Right kidney (tissue), 1 donor: Measurements from ENCODE around the gene IL1A.

ENCODE experiments used
- DNase-seq: peaks from one replicate; pipeline ENCODE4 v3.0.0-alpha.2; 2016

Gene IL1A

DNA sequence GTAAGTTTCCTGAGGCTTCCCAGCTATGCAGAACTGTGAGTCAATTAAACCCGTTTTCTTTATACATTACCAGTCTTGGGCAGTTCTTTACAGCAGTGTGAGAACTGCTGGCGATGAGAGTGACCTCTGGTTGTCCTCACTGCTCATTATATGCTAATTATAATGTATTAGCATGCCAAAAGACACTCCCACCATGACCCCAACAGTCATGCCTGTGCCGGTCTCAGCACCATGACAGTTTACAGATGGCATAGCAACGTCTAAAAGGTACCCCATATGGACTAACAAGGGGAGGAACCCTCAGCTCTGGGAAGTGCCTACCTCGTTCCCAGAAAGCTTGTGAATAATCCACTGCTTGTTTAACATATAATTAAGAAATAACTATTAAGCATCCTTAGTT, 8.1 kb upstream of the IL1A start:
- DNase-seq: no peak

DNA sequence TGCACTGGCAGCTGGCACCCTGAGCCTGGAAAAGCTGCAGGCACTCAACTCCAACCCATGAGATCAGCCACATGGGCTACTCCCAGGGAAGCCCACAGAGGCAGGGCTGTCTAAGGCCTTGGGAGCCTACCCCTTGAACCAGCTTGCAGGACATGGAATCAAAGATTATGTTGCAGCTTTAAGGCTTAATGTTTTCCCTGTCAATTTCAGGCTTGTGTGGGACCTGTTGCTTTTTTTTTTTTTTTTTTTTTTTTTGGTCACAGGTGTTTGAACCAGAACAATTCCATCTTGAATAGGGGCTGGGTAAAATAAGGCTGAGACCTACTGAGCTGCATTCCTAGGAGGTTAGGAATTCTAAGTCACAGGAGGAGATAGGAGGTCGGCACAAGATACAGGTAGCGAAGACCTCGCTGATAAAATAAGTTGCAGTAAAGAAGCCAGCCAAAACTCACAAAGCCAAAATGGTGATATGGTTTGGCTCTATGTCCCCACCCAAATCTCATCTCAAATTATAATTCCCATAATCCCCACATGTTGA, 7.5 kb upstream of the IL1A start:
- DNase-seq: no peak

DNA sequence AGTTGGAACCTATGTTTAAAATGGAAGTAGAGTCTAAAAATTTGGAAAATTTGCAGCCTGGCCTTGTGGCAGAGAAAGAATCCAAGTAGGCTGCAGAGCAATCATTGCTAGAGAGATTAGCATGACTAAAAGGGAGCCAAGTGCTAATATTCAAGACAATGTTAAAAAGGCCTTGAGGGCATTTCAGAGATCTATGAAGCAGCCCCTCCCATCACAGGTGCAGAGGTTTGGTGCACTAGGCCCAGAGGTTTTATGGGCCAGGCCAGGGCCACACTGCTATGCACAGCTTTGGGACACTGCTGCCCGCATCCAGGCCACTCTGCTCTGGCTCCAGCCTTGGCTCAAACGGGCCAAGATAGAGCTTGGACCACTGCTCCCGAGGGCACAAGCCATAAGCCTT, 6.7 kb upstream of the IL1A start:
- DNase-seq: no peak

DNA sequence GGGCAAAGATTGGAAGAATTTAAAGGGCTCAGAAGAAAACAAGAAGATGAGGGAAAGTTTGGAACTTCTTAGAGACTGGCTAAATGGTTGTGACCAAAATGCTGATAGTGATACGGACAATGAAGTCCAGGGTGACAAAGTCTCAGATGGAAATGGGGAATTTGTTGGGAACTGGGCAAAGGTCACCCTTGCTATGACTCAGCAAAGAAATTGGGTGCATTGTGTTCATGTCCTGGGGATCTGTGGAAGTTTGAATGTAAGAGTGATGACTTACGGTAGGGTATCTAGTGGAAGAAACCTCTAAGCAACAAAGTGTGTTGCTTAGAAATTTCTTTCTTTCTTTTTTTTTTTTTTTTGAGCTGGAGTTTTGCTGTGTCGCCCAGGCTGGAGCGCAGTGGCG, 6.0 kb upstream of the IL1A start:
- no peak for DNase-seq

DNA sequence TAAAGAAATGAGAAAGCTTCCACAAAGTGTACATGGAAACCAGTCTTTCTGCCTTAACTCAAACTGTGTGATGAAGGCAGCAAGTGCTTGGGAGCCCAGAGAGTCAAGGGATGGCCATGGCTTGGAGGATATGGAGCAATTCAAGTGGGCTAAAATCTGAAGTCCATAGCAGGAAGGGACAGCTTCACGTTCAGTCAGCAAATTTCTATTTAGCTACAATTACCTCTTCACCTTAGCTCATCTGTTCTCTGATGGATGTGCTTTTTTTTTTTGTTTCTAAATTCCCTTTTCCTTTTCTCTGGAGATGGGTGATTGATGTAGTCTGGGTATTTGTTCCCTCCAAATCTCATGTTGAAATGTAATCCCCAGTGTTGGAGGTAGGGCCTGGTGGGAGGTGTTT, 4.9 kb upstream of the IL1A start:
- DNase-seq: no peak

DNA sequence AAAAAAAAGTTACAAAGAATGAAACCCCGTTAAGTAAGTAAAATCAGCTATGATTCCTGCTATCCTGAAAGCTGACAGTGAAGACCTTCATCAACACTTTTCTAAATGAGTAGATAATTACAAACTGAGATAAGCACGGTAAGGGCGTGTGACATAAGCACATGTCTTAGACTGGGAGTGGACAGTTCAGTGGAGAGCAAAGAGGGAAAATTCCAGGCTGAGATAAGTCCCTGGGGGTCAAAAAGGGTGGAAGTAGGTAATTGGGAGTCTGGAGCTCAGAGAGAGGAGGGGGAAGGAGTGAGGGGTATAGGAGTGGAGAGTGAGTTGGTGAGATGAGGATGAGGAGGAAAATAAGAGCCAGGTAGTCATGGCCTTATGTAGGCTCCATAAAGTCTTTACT, 4.4 kb upstream of the IL1A start:
- DNase-seq: no peak

DNA sequence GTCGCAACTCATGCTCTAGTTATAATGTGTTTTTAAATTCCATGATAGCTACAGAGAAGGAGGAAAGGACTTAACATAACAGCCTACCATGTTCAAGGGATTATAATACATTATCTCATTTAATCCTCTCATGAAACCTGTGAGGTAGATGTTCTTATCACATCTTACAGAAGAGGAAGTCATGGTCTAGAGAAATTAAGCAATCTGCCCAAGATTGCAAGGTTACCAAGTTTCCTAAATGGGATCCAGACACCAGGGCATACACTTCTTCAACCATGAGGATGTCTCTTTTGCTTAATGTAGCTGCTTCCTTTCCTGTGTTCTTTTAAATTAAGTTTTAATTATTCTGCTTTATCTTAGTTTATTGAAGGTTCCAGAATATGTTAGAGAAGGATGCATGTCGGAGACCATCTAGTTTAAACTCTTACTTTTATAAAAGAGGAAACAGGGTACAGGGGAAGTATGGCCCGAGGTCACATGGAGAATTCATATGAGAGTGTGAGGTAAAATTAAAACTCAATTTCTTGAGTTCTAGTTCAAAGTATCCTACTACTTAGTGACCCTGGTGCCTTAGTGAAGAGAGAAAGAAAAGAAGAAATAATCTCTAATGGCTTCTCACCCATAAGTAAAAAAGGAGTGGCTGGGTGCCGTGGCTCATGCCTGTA, 3.6 kb upstream of the IL1A start:
- DNase-seq: no peak

DNA sequence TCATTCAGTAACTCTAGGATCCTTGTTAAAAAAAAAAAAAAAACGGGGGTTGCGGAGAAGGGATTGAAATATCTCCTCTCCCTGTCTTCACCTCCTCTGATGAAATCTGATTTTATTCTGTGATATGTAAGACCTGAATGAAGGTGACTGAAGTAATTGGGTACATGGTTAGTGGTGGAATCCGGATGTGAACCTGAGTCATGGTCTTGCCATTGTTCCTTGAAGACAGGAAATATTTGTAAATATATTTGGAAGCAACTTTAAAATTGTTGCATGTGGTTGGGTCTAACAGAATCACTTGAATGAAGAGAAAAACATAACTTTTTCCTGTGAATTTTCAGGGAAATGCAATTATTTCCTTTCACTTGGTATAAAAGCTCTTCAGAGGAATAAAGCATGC, 3.0 kb upstream of the IL1A start:
- DNase-seq: no peak

DNA sequence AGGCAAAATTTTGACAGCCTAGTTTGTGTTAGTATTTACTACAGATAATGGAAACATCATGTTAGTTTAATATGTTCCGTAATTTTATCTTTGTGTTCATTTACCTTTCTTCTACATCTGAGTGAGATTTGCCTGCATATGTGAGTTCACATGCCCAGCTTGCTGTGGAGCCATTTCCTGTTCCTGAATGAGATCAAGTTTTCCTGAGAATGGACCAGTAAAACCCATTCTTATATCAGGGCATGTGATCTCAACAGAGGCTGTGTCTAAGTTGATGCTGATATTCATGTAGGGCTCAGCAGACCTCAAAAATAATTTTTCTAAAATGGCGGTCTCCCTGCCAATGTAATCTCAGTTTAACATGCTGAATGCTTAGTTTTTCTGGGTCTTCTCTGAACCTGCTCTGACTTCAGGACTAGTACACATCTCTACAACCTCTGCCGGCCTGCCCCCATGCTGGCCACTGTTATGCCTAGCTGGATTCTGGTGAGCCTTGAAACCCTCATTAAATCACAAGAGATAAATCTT, 1.0 kb downstream of the IL1A start:
- DNase-seq: no peak

DNA sequence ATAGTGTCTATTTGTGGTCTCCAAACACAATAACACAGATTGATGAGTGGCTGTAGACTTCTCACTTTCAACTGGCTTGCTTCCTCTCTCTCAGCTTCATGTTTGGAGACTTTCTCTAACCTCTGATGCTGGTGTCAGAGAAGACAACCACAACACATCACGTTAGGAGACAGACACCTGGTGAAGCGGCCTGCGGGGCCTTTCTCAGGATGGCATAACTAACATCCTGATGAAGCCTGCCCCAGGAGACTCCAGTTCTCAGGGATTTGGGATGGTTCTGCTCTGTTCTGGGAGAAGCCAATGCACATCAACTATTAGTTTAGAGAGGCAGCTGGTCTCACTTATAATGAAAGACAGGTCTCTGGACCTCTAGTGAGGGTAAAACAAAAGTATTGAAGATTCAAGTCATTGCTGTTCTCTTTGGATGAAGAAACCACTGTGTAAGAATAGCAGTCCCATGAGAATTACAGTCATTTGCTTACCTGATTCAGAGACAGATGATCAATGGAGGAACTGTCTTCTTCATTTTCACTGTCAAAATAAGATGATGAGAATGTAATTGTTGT, 2.0 kb downstream of the IL1A start:
- no peak for DNase-seq

DNA sequence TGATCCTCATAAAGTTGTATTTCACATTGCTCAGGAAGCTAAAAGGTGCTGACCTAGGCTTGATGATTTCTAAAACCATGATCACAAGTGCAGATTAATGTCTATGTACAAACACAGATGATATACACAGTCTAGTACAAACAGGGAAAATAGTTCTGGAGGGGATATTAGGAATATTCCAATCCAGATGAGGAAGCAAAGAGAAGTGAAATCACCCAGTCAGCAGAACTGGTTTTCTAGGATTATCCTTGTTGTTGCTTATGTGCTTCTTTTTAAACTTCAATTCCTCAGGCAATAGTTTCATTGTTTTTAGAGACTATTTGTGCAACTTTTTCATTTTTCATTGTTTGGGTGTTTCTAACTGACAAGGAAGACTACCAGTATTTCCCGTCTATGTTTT, 4.7 kb downstream of the IL1A start:
- no peak for DNase-seq

DNA sequence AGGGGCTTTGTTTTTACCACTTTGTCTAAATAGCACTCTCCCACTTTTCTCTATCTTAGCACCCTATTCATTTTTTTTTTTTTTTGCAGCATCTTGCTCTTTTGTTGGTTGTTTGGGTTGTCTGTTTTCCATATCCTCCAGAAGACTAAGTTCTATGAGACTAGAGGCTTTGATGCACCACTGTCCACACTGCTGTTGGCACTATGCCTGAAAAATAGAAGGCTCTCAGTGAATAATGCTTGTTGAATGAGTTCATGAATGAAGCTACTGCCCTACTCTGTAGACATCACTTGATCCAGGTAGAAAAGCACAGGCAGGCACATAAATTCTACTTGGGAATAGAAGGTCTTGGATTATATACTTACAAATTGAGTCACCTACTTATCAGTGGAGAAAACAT, 7.3 kb downstream of the IL1A start:
- no peak for DNase-seq

DNA sequence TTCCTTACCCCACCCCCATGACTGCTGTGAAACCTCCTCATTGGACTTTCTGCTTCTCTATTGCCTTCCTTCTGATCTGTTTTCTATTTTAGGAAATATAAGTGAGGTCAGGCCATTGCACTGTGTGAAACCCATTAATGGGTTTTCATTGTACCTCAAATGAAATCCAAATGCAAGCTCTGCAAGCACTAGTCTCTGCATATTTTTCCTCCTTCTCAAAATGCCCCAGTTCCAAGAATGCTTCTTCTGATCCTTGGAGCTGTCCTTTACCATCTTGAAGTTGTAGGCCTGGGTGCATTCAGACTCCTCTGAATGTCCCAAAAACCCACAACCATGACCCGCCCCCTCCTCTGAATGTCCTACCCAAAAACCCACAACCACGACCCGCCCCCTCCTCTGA, 8.2 kb downstream of the IL1A start:
- no peak for DNase-seq

DNA sequence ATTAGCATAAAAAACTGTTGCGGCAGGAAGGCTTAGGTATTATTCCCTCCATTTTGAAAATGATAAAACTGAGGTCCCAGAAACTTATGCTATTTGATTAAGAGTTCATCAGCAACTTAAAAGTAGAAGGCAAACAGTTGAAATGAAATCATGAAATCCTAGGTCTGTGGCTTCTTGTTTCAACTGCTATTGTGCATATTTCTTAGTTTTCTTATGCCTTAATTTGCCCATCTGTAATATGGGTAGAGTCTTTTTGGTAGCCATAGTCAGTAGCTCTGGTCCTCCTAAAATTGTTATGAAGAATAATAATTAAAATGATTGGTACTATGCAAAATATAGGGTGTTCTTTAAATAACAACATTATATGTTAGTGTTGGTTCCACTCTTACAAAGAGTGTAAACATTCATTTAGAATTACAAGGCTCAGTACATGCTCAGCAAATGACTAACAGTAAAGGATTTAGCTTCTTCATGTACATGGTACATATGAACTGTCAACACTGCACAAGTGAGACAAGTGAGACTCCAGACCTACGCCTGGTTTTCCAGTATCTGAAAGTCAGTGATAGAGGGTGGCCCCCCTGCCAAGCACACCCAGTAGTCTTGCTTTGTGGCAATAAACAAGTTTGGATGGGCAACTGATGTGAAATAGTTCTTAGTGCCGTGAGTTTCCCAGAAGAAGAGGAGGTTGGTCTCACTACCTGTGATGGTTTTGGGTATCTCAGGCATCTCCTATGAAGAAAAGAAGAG, 9.6 kb downstream of the IL1A start:
- no peak for DNase-seq

DNA sequence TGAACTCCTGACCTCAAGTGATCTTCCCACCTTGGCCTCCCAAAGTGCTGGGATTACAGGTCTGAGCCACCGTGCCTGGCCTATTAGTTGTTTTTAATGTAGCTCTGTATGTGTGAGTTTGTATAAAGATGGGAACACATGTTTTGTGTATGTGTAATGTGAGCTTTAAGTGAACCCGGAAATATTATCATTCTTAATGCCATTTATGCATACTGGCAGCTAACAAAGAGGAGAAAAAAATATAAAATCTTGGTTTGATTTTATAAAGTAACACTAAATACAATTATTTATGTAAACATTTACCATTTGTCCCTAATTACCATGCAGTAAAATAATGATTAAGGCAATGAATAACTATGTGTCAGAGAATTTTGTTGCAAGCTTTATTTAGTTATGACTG, 10.7 kb downstream of the IL1A start:
- DNase-seq: no peak

DNA sequence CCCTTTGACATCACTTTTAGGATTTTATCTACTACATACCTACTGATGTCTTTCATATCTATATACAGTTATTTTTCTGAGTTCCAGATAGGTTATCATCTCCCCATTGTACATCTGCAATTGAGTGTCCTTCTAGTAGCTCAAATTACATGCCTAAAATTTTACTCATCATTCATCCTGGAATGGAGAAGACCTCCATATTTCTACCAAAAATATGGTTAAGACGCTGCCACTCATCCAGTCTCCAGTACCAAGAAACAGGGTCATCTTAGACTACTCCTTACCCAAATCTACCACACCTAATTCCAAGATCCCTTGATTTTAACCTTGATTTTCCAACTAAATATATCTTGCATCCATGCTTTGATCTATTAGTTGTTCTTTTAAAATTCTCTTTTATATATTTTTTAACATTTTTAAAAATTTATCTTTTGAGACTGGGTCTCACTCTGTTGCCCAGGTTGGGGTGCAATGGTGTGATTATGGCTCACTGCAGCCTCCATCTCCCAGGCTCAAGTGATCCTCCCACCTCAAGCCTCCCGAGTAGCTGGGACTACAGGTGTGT, 11.3 kb downstream of the IL1A start:
- DNase-seq: no peak

DNA sequence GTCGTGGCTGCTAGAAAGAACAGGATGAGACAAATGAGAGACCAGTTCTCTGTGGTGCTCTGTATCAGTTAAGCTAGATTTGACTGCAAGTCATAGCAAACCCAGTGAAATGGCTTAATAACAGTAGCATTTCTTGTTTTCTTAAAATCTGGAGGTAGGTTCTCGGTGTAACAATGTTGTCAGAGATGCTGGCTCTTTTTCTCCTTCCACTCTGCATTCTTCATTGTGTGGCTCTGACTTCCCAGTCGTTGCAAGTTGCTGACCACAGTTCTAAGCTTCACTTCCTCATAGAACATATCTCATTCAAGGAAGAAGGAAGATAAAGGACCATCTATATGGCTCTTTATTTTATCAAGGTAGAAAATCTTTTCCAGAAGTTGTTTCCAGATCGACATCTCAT, 12.0 kb downstream of the IL1A start:
- DNase-seq: no peak

DNA sequence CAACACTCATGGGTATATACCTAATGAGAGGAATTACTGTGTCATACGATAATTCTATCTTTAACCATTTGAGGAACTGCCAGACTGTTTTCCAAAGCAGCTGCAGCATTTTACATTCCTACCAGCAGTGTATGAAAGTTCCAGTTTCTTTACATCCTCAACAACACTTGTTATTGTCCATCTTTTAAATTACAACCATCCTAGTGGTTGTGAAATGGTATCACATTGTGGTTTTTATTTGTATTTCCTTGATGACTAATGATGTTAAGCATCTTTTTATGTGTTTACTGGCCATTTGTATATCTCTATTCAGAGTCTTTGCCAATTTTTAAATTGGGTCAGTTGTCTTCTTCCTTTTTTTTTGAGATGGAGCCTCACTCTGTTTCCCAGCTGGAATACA, 15.9 kb downstream of the IL1A start:
- no peak for DNase-seq

DNA sequence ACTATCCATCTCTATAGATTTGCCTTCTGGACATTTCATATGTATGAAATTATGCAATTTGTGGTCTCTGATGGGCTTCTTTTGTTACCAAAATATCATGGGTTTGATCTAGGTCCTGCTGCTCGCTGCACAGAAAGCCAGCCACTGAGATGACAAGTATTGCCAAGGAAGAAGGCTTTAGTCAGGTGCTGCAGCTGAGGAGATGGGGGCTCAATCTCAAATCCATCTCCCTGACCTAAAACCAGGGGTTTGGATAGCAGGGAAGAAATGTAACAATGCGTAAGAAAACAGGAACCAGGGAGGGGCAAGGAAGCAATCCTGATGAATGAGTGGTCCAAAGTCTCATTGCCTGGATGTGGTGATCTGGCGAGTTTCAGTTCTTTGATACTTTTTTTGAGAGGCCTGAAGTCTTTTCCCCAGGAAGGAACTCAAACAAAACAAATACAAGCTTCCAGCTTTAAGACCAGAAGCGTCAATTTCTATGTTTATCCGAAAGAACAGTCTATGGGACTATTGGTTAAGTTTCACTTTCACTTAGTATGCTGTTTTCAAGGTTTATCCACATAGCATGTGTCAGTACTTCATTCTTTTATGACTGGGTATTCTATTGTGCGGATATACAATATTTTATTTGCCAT, 16.5 kb downstream of the IL1A start:
- no peak for DNase-seq

DNA sequence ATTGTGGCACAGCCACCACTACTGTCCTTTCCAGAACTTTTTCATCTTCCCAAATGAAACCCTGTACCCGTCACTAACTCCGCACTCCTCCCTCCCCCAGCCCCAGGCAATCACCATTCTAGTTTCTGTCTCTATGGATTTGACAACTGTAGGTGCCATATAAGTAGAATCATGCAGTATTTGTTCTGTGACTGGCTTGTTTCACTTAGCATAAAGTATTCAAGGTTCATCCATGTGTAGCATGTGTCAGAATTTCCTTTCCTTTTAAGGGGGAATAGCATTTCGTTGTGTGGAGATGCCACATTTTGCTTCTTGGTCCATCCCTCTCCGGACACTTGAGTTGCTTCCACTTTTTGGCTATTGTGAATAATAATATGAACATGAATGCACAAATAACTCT, 19.0 kb downstream of the IL1A start:
- DNase-seq: no peak

DNA sequence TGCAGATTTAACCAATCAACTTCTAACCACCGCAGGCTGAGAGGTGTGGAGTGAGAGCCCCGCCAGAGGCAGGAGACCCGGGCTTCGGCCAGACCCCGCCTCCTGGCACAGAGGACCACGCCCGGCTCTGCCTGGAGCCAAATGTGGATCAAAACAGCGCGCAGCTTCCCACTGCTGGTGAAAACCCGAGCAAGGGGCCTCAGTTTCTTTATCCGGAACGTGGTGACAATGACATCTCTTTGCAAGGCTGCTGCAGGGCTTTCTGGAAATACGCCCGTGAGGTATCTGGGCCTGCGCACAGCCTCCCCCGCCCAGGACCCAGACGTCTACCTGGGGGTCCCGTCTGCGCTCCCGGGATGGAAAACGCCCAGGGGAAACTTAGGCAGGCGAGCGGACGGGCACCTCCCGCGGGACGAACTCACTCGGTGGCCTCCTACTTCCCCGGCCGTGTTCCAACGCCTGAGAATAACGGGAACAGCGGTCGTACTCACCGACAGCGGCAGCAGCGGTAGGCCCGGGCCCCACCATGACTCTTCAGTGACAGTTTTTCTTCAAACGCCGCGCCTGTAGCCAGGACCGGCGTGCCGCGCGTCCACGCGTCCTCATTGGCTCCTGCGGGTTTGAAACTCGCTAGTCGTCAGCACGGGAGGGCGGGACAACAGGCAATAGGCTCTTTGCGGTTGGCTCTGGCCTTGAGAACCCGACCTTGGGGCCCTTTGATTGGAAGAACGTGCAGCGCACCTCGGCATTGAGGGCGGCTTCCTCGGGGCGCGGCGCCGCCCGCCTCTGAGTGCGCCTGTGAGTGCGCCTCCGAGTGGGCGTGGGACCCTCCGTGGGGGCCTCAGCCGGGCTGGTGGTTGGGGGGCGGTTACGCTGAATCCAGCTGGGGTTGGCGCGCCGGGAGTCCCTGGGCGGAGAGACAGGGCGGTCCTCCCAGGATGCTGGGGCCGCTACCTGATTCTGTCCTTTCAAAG, 19.9 kb downstream of the IL1A start, which contains the start of gene CKAP2L:
TSS of gene CKAP2L (minus strand) at position 539 of the 974 bp plus-strand sequence. CDS start at position 528, 11 bp downstream.
- peak; percentile 85 for DNase-seq
